ENCODE measurements around the gene STEAP1. TPM values are rescaled to one million over a fixed set of nuclear protein-coding genes. Genes with fewer than 3 reads are reported as not detected.

STEAP1 gene
- 29.4 and 72.7 TPM in 2 replicates for total RNA-seq

DNA sequence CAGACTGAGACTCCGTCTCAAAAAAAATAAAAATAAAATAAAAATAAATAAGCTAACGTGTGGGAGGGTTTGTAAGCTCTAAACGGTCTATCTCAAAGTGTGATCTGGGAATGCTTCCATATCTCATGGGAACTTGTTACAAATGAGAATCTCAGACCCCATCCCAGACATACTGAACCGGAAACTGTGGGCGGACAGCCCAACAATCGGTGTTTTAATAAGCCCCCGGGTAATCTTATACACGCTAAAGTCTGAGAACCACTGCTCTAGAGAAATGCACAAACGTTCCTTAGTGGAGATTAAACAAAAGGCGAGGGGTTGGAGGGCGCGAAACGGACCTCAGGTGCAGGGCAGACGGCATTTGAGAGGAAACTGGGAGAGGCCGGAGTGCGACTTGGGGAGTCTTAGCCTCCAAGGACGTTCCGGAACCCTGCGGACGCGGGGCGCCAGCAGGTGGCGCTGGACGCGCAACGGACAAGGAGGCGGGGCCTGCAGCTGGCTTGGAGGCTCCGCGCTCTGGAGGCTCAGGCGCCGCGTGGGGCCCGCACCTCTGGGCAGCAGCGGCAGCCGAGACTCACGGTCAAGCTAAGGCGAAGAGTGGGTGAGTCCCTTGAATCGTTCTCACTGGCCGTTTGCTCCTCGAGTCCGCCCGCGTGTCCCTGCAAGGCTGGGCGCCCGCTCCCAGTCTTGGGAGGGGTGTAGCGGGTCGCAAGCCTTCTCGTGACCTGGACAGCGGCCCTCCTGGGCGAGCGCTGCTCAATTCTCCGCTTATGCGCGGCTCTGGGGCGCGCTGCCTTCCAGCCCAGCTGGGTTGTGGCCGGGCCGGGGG, at the start of gene STEAP1:
STEAP1 (plus strand) TSS at position 527 of the 829 bp plus-strand sequence. CDS start 5,320 bp downstream, outside the sequence.

DNA sequence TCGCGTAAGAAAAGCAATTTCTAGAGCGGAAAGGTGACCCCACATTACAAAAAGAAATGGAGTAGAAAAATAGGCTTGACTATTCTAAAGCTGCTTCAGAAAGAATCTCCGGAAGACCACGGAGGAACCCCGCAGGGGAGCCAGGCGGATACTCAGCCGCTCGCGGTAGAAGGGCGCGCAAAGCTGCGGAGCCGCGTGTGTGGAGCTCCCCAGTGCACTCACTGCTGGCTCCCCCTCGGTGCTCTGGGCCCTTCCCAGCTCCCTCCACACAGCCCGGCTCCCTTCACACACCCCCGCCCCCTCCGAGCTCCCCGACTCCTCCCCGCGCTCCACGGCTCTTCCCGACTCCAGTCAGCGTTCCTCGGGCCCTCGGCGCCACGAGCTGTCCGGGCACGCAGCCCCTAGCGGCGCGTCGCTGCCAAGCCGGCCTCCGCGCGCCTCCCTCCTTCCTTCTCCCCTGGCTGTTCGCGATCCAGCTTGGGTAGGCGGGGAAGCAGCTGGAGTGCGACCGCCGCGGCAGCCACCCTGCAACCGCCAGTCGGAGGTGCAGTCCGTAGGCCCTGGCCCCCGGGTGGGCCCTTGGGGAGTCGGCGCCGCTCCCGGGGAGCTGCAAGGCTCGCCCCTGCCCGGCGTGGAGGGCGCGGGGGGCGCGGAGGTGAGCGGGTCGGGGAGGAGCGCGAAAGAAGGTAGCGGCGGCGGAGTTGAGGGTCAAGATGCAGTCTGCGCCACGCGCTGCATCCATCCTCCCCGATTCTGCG, 57.3 kb downstream of the STEAP1 start, which contains the start of gene STEAP2:
STEAP2 (plus strand) TSS at position 350 of the 758 bp plus-strand sequence. CDS start 13,343 bp downstream, outside the sequence.

Other genes starting within 250 kb of the STEAP1 start
- gene STEAP2, start 57.3 kb downstream of the STEAP1 start, total RNA-seq: 3.8 and 21.7 TPM in 2 replicates
- gene CFAP69, start 90.7 kb downstream of the STEAP1 start, total RNA-seq: 1.8 and 4.1 TPM in 2 replicates
- gene FAM237B, start 166.8 kb downstream of the STEAP1 start, total RNA-seq: not detected in 2 replicates
- 11.4 and 16.4 TPM in 2 replicates for gene GTPBP10, start 192.2 kb downstream of the STEAP1 start, total RNA-seq
- 14.7 and 14.8 TPM in 2 replicates for gene CLDN12, start 249.0 kb downstream of the STEAP1 start, total RNA-seq

All from cardiac atrium fibroblast (primary cell).